ENCODE data around the gene LRRK2.
"Not testable (repeated sequence)": the region's sequence is repeated elsewhere in the genome, so short reads cannot be mapped to it uniquely, and the experiment has no call there.

Gene LRRK2

DNA sequence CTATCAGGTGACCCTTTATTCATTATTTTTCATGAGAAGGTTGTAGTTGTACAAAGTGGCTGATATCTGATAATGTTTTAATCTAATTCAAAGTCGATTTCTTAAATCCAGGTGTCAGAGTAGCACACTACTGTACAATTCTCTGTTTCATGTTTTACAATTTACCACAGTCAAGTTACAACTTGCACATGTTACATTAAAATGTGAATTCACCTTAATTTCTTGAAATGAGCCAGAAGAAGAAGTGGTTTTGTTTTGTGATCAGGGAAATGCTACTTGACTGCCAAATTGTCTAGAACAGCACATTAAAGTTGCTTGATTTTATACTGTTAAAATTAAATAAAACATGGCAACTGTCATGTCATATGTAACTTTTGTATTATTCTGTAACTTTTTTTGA is 23.2 kb downstream of the LRRK2 start:
- no peak for DNase-seq (ENCODE audit: low spot score)

DNA sequence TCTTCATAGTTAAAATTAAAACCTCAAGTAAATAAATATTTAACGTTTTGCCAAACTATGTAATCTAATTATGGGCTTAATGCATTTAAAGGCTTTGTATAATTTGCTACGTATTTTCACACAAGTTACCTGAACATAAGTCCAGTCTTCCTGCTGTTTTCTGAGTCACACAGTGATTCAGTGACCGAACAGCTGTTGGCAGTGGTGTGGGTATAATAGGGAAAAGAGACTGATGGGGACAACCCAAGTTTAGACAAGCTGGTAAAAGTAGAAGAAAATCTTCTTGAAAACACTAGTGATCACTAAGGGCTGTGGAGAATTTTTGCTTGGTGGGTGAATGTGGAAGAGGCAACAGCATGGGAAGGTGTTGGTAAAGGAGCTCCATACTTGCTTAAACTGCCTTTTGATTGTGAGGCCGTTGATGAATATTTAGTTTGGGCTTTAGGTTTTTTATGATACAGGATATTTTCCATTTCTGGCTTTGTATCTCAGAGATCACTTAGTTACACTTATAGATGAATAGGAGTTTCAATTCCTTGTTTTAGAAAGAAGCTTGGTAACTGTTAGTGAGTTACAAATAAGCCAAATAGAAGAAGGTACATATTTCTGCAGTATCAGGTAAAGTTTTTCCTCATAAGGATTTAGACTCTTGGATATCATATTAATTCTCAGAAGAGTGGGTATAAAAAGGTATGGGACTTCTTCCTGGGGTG is 23.9 kb downstream of the LRRK2 start:
- no peak for DNase-seq (ENCODE audit: low spot score)

DNA sequence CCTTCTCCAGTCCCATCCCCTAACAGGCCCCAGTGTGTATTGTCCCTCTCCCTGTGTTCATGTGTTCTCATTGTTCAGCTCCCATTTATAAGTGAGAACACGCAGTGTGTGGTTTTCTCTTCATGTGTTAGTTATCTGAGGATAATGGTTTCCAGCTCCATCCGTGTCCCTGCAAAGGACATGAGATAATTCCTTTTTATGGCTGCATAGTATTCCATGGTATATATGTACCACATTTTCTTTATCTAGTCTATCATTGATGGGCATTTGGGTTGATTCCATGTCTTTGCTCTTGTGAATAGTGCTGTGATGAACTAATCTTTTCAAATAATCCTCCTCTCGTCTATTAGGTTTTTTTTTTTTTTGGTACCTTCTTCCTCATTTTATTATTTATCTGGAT is 25.9 kb downstream of the LRRK2 start:
- DNase-seq (ENCODE audit: low spot score) = not testable (repeated sequence)

DNA sequence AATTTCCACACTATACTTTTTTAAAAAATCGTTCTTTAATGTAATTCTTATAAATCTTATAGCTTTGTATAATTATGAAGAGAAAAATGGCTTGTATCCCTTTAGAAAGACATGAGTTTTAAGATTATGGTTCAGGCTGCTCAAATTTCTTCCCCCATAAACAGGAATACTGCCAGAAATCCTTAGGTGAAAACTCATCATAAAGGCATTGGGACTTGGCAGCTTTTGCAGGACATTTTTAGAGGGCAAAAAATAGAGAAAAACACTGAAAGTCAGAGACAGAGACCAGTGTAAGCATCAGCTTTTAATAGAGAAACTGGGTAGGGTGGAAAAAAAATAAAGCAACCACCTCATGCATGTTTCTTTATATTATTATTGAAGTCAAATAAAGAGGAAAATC is 29.1 kb downstream of the LRRK2 start:
- no peak for DNase-seq (ENCODE audit: low spot score)

DNA sequence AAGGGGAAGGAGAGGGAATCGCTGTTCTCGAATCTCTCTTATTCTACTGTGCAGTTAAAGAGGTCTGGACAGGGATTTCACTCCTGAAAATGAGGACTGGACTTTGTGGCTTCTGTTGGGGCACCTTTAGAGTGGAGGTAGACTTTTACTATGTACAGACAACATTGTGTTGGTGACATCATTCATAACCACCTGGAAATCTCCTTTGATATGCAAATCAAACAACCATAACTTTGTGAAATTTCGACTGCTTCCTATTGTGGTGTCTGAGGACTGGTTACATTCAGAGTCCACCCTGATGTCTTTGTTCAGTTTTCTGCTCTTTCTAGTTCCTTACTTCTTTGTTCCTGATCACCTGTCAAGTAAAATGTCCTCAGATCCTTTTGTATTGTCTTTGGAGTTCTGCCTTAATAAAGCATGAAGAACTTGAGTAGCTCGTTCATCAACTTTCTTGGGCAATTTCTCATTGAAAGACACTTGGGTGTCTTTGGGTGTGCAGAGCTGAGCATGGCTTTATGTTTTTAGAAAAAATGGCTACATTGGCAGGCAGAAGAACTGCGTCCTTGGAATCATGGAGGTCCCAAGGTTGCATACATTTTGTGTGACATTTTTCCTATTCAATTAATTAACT is 29.8 kb downstream of the LRRK2 start:
- no peak for DNase-seq (ENCODE audit: low spot score)

DNA sequence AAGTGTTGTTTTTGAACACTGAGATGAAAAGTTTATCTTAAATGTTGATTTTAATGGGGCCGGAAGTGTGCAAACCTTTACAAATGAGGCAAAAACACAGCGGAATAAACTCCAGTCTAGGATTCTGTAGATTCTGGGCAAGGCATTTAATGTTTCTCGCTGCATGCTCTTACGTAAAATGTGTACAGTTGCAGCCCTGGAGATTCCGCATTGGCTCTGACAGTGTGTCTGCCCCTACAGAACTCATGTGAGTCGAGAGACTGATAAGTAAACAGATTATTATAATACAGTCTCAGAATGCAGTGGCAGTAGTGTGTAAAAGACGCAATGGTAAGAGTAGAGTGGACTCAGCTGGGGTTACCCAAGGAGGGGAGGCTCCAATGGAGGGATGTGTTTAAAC is 33.6 kb downstream of the LRRK2 start:
- DNase-seq (ENCODE audit: low spot score) = no peak

DNA sequence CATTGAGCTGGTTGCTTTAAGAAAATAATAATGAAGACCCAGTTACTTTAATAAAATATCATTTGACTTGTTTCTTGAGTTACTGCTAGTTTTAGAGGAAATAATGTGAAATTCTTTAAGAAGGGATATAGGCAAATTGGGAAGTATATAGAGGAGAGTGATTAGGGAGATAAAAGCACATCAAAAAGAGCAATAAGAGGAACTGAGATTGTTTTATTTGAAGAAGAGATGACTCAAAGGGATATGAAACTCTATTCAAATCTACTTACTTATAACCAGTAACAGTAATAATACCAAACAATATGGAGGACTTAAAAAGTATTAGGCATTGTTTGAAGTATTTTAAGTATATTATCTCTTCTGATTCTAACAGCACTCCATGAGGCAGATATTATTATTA is 37.1 kb downstream of the LRRK2 start:
- no peak for DNase-seq (ENCODE audit: low spot score)

DNA sequence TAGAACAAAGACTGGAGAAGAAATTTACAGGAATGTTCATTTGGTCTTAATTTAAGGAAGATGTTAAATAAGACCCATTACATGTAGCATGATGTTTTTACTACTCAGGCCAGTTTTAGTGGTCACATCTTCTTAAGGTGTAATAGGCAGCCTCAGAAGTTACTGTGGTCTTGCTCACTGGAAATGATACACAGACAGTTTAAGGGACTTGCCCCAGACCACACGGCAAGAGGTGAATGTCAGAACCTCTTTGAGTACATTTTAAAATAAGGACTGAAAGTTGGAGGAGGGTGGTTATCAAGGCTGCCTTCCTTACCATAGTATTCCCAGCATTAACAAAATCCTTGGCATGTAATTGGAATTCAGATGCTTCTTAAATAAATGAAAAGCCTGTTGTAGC is 37.9 kb downstream of the LRRK2 start:
- no peak for DNase-seq (ENCODE audit: low spot score)

DNA sequence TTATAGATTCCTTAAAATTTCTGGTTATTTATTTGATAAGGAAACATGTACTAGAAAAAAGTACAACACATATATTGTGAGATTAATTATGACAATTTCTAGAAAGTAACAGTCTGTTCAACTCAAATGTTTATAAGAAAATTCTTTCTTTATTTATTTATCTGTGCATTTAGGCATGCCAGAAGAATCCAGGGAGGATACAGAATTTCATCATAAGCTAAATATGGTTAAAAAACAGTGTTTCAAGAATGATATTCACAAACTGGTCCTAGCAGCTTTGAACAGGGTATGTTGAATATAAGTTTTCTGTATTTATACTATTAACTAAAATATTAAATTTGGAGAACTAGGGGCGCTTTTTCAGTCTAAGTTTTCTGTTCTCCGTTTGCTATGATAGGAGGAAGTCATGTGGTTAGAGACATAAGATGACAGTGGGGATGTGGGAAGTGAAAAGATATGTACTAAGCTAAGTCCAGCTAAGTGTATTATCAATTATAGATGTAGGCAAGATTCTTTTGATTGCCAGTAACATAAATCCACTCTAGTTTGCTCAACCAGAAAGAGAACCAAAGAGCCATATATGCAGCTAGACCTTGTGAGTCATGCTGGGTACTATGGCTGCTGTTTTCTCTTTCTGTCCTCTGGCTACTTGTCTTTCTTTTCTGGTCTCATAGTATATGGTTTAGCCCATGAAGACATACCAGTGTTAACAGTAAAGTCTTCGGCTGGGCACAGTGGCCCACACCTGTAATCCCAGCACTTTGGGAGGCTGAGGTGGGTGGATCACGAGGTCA is 39.0 kb downstream of the LRRK2 start:
- no peak for DNase-seq (ENCODE audit: low spot score)

DNA sequence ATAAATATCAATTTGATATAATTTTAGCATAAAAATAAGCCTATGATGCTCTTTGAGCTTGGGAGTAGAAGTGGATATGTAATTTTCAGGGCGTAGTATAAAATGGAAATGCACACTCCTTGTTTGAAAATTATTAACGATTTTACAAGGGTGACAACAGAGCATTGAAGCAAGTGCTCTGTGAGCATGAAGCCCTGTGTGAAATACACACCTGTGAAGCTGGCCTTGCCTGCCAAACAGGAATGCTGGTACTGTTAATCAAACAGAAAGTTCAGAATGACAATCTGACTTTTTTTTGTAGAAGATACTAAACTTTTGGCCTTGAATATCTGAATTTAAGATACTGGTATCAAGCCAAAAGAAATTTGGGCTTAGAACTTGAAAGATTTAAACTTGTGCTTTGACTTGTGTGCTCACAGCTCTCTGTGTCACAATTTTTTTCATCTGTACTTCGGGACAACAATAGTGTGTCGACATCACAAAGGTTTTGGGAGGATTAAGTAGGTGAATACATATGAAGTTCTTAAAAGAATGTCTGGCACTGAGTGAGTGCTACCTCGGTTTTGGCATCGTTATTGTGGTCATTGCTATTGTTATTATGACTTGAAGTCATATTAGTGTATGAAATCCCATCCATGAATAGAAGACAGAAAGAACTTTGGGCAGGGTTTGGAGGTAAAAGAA is 47.3 kb downstream of the LRRK2 start:
- DNase-seq (ENCODE audit: low spot score) = no peak

DNA sequence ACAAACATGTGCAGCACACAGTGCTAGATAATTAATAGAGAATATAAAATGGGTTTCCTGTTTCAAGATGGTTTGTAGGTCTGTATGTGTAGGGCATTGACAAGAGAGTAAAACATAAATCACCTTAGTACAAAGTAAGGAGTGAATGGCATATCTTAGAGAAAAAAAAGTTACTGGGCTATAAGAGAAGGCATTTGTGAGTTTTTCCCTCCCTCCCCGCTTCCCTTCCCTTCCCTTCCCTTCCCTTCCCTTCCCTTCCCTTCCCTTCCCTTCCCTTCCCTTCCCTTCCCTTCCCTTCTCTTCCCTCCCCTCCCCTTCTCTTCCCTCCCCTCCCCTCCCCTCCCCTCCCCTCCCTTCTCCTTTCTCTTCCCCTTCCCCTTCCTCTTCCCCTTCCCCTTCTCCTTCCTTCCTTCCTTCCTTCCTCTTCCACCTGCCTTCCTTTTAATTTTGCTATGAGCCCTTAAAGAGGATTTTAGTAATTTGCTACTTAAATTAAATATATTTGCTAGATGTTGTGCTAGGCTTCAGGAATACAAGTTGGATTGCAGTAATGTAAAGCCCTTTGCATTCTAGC is 57.1 kb downstream of the LRRK2 start:
- no peak for DNase-seq (ENCODE audit: low spot score)

DNA sequence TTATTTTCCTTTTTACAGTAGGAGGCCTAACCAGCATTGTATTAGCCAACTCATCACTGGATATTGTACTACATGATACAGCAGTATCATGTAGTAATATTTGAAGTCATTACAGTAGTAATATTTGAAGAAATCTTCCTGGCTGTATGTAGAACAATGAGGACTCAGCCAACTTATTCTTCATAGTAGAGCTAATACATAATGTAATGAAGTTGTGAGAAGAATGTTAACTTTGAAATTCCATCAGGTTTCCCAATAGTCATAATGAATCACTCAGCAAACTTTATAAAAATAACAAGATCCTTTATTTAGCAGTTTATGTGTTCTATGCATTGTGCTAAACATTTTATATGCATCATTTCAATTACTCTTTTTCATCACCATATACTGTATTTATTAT is 61.8 kb downstream of the LRRK2 start:
- no peak for DNase-seq (ENCODE audit: low spot score)

DNA sequence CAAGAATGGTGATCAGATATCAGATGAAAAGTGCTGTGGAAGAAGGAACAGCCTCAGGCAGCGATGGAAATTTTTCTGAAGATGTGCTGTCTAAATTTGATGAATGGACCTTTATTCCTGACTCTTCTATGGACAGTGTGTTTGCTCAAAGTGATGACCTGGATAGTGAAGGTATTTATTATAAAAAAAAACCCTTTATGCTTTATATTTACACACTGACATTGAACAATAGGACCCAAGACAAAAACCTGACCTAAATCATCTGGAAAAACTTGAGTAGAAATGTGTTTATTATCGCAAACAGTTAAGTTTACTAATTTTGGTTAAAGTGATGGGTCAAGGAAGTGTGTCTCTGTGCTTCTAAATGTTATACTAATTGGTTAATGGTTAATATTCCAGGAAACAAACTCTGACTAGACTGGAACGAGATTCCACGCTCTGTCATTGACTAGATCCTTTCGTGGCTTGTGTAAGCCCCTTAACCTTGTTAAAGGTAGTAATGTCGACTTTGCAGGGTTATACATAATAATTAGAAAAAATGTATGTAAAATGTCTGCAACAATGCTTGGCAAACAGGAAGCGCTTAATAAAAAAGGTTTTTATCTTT is 62.7 kb downstream of the LRRK2 start:
- no peak for DNase-seq (ENCODE audit: low spot score)

DNA sequence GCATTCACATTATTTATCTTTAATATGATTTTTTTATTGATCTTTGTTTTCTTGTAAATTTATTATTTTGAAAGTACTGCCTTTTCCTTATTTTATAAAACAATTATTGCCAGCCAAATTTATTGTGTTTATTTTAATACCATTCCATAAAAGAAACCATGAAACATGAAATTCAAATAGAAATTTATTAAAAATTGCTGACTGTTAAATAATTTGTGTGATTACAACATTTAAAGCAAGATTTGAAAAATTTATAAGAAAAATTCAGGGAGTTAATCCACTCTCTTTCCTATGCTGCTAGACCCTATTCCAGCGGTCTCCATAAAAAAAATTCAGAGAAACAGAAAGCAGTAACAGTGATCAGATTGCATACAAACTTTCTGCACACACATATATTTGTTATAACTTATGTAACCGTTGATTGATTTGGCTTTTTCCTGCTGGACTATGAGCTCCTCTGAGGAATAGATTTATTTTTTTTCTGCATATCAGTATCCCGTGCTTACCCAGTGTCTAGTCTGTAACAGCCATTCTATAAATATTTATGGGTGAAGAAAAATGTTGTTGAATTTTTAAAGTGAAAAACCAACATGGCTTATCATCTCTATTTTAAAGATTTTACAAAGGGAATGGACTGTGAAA is 68.1 kb downstream of the LRRK2 start:
- no peak for DNase-seq (ENCODE audit: low spot score)

DNA sequence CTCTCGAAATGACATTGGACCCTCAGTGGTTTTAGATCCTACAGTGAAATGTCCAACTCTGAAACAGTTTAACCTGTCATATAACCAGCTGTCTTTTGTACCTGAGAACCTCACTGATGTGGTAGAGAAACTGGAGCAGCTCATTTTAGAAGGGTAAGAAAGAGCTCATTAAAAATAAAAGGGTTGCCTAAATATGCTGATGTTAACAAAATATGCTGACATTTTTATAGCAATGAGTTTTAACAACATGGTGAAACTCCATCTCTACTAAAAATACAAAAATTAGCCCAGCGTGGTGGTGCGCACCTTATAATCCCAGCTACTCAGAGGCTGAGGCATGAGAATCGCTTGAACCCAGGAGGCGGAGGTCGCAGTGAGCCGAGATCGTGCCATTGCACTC is 73.5 kb downstream of the LRRK2 start:
- DNase-seq (ENCODE audit: low spot score) = no peak

DNA sequence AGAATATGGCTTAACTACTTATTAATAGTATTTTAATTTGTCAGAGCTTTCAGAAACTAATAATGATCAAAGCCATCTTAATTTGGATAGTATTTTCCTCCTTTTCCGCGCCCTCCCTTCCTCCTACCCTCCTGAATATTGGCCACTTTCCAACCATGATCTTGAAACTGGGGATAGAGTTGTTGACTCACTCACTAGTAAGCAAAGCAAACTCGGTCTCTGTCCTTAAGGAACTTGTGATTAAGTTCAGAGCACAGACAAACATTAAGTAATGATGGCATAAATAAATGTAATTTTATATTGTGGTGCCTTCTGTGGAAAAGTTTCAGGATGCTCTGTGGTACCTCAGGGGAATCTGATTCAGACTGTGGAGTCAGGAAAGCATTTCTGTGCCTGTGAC is 75.7 kb downstream of the LRRK2 start:
- no peak for DNase-seq (ENCODE audit: low spot score)

DNA sequence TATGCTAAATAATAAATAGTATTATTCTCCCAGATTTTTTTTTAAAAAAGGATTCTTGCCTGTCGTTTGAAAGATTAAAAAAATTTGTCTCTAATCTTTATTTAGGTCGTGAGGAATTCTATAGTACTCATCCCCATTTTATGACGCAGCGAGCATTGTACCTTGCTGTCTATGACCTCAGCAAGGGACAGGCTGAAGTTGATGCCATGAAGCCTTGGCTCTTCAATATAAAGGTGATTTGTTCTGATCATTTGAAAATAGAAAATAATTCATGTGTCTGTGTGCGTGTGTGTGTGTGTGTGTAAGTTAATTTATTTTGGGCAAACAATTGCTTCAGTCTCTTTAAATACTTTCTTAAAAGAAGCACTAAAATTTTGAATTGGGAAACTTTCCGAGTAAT is 84.2 kb downstream of the LRRK2 start:
- no peak for DNase-seq (ENCODE audit: low spot score)

DNA sequence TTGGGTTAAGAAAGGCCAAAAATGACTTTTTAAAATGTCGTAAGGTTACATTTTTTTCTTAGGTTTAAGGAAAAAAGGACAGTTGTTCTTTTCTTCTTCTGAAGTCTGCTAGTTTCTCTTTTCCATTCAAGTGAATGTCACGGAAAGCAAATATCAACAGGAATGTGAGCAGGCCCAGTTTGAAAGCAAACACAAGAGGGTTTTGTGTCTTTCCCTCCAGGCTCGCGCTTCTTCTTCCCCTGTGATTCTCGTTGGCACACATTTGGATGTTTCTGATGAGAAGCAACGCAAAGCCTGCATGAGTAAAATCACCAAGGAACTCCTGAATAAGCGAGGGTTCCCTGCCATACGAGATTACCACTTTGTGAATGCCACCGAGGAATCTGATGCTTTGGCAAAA is 85.4 kb downstream of the LRRK2 start:
- no peak for DNase-seq (ENCODE audit: low spot score)

DNA sequence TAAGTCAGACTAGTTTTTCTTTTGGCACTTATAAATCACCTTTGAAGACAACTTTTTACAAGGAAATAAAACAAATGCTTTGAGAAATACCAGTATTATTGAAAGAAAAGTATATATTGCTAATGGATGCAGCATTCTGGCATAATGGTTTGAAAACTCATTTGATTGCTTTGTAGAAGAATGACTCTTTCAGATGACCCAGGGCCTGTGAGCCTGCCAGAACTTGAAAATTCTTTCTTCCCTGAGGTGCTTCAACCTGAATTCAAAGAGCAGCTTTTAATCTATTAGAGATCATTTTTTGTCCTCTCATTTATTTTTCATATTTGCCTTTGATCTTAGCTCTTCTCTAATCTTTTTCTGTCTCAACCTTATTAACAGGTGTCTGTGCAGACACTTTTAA is 87.4 kb downstream of the LRRK2 start:
- no peak for DNase-seq (ENCODE audit: low spot score)

DNA sequence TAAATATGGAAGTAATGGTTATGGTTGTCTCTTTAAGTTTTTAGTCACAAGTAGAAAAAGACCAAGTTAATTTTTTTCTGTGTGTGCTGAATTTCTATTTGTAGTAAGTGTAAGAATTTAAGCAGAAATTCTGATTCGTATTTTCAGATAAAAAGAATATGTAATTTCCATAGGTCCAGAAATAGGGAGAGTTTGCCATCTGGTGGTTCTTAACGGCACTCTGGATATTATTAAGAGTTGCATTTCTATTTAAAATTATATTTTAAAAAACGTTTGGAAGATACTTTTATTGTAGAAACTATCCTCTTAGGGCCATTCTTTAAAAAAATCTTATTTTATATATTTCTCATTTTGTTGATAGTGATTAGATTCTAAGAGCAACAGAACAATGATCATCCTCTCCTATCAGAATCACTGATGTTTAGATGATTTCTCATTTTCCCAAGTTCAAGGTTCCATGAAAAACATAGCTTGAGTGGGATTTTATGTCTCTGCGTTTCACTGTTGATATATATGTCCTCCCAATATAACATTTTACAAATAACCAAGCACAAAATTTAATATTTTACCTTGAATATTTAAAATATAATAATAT is 88.3 kb downstream of the LRRK2 start:
- no peak for DNase-seq (ENCODE audit: low spot score)

DNA sequence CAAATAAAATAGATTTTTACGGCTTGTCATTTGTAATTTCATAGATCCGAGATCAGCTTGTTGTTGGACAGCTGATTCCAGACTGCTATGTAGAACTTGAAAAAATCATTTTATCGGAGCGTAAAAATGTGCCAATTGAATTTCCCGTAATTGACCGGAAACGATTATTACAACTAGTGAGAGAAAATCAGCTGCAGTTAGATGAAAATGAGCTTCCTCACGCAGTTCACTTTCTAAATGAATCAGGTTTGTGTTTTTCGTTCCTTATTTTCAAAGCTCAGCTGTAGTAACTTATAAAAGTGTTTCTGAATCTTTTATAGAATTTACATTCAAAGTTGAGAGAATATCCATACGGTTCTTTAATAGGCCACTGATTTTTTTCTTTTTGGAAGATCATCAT is 89.1 kb downstream of the LRRK2 start:
- DNase-seq (ENCODE audit: low spot score) = no peak

Measured in hematopoietic multipotent progenitor cell treated with erythropoietin and hydrocortisone succinate and interleukin-3 and kit ligand, for 17 days (in vitro differentiated cells).